GM12801 (cell line): ENCODE data around the gene IL21R.

Experiments
- TF ChIP-seq, protein P1 (sequence below): IDR thresholded peaks from one replicate; pipeline ENCODE4 v1.5.1; 2011; ENCODE audit warnings: control low read depth; ENCODE audit not compliant: insufficient read length; ENCODE audit errors: extremely low read depth

The IL21R gene

GRCh38 chr16:27462846-27463682 is 61.1 kb downstream of the IL21R start:
- TF ChIP-seq, protein P1, sequence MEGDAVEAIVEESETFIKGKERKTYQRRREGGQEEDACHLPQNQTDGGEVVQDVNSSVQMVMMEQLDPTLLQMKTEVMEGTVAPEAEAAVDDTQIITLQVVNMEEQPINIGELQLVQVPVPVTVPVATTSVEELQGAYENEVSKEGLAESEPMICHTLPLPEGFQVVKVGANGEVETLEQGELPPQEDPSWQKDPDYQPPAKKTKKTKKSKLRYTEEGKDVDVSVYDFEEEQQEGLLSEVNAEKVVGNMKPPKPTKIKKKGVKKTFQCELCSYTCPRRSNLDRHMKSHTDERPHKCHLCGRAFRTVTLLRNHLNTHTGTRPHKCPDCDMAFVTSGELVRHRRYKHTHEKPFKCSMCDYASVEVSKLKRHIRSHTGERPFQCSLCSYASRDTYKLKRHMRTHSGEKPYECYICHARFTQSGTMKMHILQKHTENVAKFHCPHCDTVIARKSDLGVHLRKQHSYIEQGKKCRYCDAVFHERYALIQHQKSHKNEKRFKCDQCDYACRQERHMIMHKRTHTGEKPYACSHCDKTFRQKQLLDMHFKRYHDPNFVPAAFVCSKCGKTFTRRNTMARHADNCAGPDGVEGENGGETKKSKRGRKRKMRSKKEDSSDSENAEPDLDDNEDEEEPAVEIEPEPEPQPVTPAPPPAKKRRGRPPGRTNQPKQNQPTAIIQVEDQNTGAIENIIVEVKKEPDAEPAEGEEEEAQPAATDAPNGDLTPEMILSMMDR, result no peak

- TF ChIP-seq, protein P1, result no peak
Measured at GRCh38 chr16:27463741-27464591, 62.0 kb downstream of the IL21R start.

DNA sequence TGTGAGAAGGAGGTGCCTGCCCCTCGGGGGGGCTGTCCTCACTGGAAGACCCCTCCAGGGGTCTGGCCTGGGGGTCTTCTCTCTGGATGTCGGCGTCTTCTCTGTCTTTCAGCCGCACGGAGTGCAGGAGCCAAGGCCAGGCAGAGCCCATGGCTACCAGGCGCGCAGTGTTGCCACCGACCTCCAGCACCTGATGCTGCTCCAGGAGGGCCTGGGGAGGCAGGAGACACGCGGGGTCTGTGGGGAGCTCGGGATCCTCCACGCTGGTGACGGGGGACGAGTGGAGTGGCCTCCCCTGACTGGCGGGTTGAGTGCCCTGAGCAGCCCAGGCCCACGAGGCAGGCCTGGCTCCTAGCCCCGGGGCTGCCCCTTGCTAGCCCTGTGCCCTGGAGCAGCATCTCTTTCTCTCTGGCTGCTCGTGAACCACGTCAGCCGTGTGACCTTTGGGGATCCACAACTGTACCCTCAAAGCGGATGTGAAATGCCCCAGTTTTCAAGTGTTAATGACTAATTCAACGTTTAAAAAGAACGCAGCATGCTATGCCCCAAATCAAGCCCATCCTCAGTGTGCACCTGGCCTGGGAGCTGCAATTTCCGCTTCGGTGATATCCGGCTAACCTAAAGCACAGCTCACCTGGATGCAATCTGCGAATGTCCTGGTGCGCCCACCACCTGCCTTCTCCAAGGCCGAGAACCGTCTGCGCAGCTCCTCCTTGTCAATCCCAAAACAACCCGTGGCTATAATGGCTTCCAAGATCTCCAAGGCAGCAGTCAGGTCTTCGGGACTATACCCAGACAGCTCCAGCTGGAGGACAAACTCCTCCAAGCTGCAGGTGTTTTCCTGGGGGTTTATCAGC is 62.9 kb downstream of the IL21R start:
- TF ChIP-seq, protein P1, result no peak

- TF ChIP-seq, protein P1, result no peak
Measured at GRCh38 chr16:27465483-27465879, 63.5 kb downstream of the IL21R start.

GRCh38 chr16:27468941-27469531 is 67.1 kb downstream of the IL21R start:
- TF ChIP-seq, protein P1, result no peak

GRCh38 chr16:27470567-27471431 is 68.8 kb downstream of the IL21R start:
- TF ChIP-seq, protein P1, result no peak
